Right renal pelvis (tissue), 4 donors: ENCODE results near the gene SLC2A11. TPM values are rescaled to one million over a fixed set of nuclear protein-coding genes. Genes with fewer than 3 reads are reported as not detected.
"Not testable (repeated sequence)": the region's sequence is repeated elsewhere in the genome, so short reads cannot be mapped to it uniquely, and the experiment has no call there.

Experiments
- DNase-seq, 4 donors: peaks; one replicate each; pipeline ENCODE4 v3.0.0-alpha.2; 2013; ENCODE audit warnings: low read depth in 4 of 4, low spot score in 3 of 4, missing footprints in 1 of 4
- polyA plus RNA-seq, 4 donors: library from polyadenylated mRNA; unstranded; fragments of 120-200 nt; gene quantifications; one replicate each; pipeline ENCODE4 v1.2.1, GENCODE V29; 2013; ENCODE audit not compliant: insufficient read length in 4 of 4

SLC2A11 gene
- polyA plus RNA-seq, 4 donors = 24.9 to 32.9 (median 27.7) TPM

GRCh38 chr22:23845265-23846080 is 12.2 kb upstream of the SLC2A11 start:
- DNase-seq = no peak

DNA sequence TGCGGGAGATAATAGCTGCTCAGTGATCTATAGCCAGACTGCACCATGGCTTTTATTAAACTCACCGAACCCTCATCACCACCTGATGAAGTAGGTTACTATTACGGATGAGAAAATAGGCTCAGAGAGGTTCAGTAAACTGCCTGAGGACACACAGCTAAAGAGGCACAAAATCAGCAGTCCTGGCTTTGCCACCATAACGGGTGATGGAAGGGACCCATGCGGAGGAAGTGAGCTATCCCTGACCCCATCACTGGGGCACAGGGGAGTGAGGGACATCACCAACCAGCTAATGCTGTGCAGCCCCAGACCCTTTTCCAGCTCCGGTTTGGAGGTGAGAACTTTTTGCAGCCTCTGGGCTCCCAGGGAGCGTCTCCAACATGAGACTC is 11.6 kb upstream of the SLC2A11 start:
- no peak for DNase-seq

DNA sequence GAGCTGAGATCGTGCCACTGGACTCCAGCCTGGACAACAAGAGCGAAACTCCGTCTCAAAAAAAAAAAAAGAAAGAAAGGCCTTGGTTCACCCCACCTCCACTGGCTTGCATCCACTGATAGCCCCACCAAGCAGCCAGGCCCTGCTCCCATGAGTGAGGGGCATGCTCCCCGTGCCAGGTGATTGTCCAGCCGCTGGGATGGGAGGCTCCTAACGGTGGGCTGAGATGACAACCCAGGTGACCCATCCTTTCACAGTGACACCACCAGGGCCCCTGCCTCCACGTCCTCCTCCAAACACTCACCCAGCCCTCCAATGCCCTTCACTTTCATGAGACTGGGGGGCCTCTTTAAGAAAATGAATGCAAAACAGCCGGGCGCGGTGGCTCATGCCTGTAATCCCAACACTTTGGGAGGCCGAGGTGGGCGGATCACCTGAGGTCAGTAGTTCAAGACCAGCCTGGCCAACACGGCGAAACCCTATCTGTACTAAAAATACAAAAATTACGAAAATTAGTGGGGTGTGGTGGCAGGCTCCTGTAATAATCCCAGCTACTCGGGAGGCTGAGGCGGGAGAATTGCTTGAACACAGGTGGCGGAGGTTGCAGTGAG is 10.3 kb upstream of the SLC2A11 start:
- DNase-seq = no peak

- DNase-seq = no peak
Observed at GRCh38 chr22:23847991-23848864, 9.4 kb upstream of the SLC2A11 start.

DNA sequence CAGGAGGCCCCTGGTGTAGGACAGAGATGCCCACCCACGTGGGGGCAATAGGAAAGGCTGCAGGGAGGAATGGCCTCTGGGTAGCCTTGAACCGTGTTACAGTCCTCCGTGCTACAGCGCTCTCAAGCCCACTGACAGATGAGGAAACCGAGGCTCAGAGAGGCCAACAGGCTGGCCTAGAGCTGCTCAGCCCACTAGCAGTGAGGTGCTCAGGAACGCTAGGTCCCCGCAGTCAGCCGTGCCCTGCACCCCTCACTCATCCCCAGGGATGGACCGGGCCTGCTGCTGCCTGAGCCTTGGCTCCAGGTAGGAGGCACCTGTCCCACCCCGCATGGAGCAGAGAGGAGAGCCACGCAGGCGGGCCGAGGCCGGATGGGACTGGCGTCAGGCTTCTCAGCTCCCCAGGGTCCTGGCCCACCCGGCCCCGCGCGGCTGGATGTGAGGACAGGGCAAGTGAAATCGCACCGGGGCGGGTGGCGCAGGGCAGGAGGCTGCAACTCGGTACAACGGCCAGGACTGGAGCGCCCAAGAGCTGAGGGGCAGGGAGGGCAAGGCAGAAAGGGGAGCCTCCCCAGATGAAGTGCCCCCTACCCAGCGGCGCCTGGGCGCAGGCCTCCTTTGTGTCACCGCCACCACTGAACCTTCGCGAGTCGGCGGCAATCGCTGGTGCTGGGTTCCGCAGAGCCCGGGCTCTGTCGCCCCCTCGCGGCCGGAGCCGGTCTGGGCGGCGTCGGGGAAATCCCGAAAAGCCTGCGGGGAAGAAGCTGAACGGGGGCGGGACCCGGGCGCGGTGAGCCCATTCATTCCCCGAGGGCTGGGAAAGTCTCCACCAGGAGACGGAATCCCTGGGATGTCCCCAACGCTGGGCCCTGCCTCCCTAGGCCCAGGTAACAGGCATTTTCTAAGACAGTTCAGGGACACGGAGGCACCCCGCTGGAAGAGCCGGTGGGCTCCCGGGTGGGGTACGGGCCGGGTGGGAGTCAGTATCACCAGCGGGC is 8.4 kb upstream of the SLC2A11 start:
- peak in 2 of 4 donors; percentile 73 to 79 for DNase-seq

- no peak for DNase-seq
Observed at GRCh38 chr22:23850136-23850611, 7.5 kb upstream of the SLC2A11 start.

DNA sequence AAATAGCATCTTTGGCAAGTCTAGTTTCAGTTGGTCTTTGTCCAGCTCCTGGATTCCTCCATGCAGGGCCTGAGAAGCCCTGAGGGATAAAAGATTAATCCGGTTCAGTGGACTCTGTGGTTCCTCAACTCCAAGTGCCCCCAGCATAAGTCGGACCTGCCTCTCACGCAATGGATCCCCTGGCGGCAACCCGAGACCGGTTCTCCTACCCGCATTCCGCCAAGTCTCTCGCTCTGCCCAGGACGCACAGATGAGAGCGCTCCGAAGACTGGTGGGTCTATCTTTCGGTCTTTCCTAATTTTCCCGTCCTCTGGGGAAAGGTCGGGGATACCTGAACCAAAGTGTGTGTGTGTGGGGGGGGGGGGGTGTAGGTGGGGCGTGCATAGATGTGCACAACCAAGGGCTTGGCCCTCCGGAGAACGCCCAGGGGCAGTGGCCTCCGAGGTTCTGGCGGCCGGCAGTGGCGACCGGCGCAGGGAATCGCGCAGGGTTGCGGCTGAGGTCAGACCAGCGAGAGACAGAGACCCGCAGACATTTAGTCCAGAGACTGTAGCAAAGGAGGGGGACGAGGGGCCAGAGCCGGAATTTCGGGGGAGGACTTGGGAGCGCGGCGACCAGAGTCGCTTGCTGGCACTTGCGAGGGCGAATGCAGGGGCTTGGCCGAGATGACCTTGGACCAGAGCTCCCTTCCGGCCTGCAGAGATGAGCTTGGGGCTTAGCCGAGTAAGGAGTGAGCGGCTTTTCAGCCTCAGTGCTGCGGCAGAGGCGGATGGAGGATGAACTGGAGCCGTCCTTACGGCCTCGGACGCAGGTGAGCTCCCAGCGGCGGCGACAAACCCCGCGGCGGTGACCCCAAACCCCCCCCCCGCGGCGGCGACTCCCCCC is 712 bp upstream of the SLC2A11 start:
- DNase-seq = no peak

DNA sequence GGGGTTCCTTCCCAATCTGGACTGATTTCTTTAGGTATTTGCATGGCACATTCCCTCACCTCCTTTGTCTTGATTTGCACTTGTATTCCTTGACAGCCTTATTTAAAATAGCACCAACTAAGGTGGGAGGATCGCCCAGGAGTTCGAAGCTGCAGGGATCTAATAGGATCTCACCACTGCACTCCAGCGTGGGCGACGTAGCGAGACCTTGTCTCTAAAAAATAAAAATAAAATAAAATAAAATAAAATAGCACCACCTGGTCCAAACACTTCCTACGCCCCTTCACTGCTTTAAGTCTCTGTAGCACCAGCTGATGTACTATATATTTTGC is 775 bp downstream of the SLC2A11 start:
- no peak for DNase-seq

GRCh38 chr22:23859201-23859600 is 1.5 kb downstream of the SLC2A11 start:
- no peak for DNase-seq

GRCh38 chr22:23860187-23860586 is 2.5 kb downstream of the SLC2A11 start:
- not testable (repeated sequence) for DNase-seq

GRCh38 chr22:23862103-23862502 is 4.4 kb downstream of the SLC2A11 start:
- no peak for DNase-seq

DNA sequence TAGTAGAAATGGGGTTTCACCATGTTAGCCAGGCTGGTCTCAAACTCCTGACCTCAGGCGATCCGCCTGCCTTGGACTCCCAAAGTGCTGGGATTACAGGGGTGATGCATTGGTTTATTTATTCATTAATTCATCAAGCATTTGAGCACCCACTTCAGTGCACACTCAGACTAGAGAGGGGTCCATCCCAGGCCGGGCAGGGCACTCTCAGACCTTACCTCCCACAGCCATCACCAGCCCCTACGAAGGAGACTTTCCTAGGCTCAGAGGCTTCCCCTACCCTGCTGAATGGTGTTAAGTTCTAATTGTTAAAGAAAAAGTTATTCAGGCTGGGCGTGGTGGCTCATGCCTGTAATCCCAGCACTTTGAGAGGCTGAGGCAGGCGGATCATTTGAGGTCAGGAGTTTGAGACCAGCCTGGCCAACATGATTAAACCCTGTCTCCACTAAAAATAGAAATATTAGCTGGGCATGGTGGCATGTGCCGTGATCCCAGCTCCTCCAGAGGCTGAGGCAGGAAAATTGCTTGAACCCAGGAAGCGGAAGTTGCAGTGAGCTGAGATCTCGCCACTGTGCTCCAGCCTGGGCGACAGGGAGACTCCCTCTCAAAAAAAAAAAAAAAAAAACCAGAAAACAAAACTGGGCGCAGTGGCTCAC is 7.0 kb downstream of the SLC2A11 start:
- not testable (repeated sequence) for DNase-seq

- no peak for DNase-seq
Observed at GRCh38 chr22:23868580-23868979, 10.9 kb downstream of the SLC2A11 start.

DNA sequence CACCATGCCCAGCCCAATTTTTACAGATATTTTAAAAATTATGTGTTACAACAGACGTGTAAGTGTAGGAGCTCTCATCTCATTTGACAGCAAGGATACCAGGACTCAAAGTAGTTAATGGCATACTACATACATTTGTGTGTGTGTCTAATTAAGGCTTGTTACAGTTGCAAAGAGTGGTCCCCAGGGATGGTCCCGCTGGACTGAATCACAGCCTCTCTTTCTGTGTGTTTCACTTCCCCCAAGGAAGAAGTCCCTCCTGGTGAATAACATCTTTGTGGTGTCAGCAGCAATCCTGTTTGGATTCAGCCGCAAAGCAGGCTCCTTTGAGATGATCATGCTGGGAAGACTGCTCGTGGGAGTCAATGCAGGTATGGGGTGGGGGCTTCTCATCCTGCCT is 17.2 kb downstream of the SLC2A11 start:
- DNase-seq = no peak

DNA sequence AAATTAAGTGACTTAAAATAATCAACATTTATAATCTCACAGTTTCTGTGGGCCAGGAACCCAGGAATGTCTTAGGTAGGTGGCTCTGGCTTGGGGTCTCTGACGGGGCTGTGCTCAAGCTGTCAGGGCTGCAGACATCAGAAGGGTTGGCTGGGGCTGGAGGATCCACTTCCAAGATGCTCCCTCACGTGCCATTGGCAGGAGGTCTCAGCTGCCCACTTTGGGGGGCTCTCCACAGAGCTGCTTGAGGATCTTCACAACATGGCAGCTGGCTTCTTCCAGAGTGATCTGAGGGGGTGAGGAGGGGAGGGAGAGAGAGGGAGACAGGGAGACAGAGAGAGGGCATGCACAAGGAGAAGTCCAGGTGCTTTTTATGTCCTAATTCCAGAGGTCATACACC is 18.1 kb downstream of the SLC2A11 start:
- no peak for DNase-seq

DNA sequence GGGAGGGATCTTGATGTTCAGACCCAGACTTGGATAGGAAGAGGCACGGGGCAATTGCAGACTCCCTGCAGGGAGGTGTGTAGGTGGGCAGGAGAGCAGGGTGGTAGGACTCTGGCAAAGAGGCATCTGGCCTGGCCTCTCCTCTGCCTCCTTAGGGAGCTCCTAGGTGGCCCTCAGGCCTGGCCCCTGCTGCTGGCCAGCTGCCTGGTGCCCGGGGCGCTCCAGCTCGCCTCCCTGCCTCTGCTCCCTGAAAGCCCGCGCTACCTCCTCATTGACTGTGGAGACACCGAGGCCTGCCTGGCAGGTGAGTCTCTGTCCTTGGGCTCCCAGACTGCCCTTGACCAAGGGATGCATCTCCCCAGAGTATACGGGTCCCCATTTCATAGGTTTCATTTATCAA is 19.9 kb downstream of the SLC2A11 start:
- no peak for DNase-seq

- DNase-seq = no peak
Observed at GRCh38 chr22:23878219-23878618, 20.5 kb downstream of the SLC2A11 start.

GRCh38 chr22:23882370-23882769 is 24.7 kb downstream of the SLC2A11 start:
- no peak for DNase-seq

- no peak for DNase-seq
Observed at GRCh38 chr22:23883658-23884057, 26.0 kb downstream of the SLC2A11 start.
